Activated T-helper 1 cell treated with anti-CD3 and anti-CD28 coated beads, Interleukin-2, amount 50 U/mL, for 16 hours (primary cell): ENCODE results near the gene DPYSL5.
A peak's percentile ranks its signal among the peaks of the same experiment; 100 is the strongest.

Experiments
- DNase-seq, 2 donors: peaks; one replicate each; pipeline ENCODE4 v3.0.0-alpha.2; 2020; ENCODE audit warnings: low read depth in 1 of 2, low spot score in 1 of 2

DPYSL5 gene

GRCh38 chr2:26845021-26845420, 2.9 kb upstream of the DPYSL5 start:
- DNase-seq = no peak

- DNase-seq = peak; percentile 30 to 38
These were observed 1.3 kb upstream of the DPYSL5 start for GRCh38 chr2:26846334-26847306.

- no peak for DNase-seq
These were observed 651 bp upstream of the DPYSL5 start for GRCh38 chr2:26847307-26847654.

- DNase-seq = no peak
These were observed 564 bp downstream of the DPYSL5 start for GRCh38 chr2:26848336-26849055.

- DNase-seq = no peak
These were observed 1.4 kb downstream of the DPYSL5 start for GRCh38 chr2:26849056-26849999.

- DNase-seq = no peak
These were observed 2.1 kb downstream of the DPYSL5 start for GRCh38 chr2:26850000-26850431.

GRCh38 chr2:26850505-26850904, 2.6 kb downstream of the DPYSL5 start:
- no peak for DNase-seq

GRCh38 chr2:26852405-26853306, 4.7 kb downstream of the DPYSL5 start:
- DNase-seq = no peak

GRCh38 chr2:26853751-26854150, 5.8 kb downstream of the DPYSL5 start:
- DNase-seq = no peak

- no peak for DNase-seq
These were observed 6.4 kb downstream of the DPYSL5 start for GRCh38 chr2:26854283-26854827.

- DNase-seq = no peak
These were observed 7.5 kb downstream of the DPYSL5 start for GRCh38 chr2:26855466-26855865.

GRCh38 chr2:26859622-26860021, 11.7 kb downstream of the DPYSL5 start:
- DNase-seq = no peak

- DNase-seq = no peak
These were observed 12.4 kb downstream of the DPYSL5 start for GRCh38 chr2:26860211-26860850.

GRCh38 chr2:26861610-26862224, 13.8 kb downstream of the DPYSL5 start:
- DNase-seq = no peak

GRCh38 chr2:26864226-26864625, 16.3 kb downstream of the DPYSL5 start:
- DNase-seq = no peak

GRCh38 chr2:26864646-26865045, 16.7 kb downstream of the DPYSL5 start:
- DNase-seq = no peak

GRCh38 chr2:26870585-26871095, 22.7 kb downstream of the DPYSL5 start:
- DNase-seq = no peak

GRCh38 chr2:26873286-26873983, 25.5 kb downstream of the DPYSL5 start:
- DNase-seq = no peak
